Effector memory CD4-positive, alpha-beta T cell (primary cell): ENCODE data around the gene AGAP1.

Experiments
- DNase-seq, 3 donors: peaks; one replicate each; pipeline ENCODE4 v3.0.0-alpha.2; 2020
- H3K27ac ChIP-seq: 2 replicates; pipeline ENCODE4 v1.7.0; 2013; ENCODE audit warnings: mild to moderate bottlenecking, low read length, moderate library complexity; ENCODE audit not compliant: insufficient read depth, poor library complexity, severe bottlenecking
- H3K27me3 ChIP-seq: replicated peaks from 2 replicates; pipeline ENCODE4 v1.7.0; 2013; ENCODE audit warnings: mild to moderate bottlenecking, low read length; ENCODE audit not compliant: insufficient read depth, control insufficient read depth, poor library complexity, severe bottlenecking
- H3K36me3 ChIP-seq: 2 replicates; pipeline ENCODE4 v1.7.0; 2013; ENCODE audit warnings: mild to moderate bottlenecking, low read length, moderate library complexity; ENCODE audit not compliant: control insufficient read depth, insufficient read depth
- H3K4me1 ChIP-seq: 2 replicates; pipeline ENCODE4 v1.7.0; 2013; ENCODE audit warnings: low read length, mild to moderate bottlenecking; ENCODE audit not compliant: control insufficient read depth, insufficient read depth, poor library complexity, severe bottlenecking
- H3K4me3 ChIP-seq: 2 replicates; pipeline ENCODE4 v1.7.0; 2013; ENCODE audit warnings: low read length, low read depth, mild to moderate bottlenecking; ENCODE audit not compliant: insufficient read depth, poor library complexity, severe bottlenecking
- H3K9me3 ChIP-seq: 2 replicates; pipeline ENCODE4 v1.7.0; 2013; ENCODE audit warnings: mild to moderate bottlenecking, low read length, moderate library complexity; ENCODE audit not compliant: control insufficient read depth

AGAP1 gene

GRCh38 chr2:235592836-235593235, 99.0 kb downstream of the AGAP1 start:
- Histone ChIP-seq H3K4me3 (no peak overlapping the region), H3K27me3 (no peaks in the 10 kb centered on the region), H3K4me1 (no peaks in the 10 kb centered on the region), H3K27ac (no peak overlapping the region), H3K9me3 (no peaks in the 10 kb centered on the region), H3K36me3 (no peaks in the 10 kb centered on the region)
- DNase-seq = no peak

- H3K9me3 ChIP-seq = no peaks in the 10 kb centered on the region
- H3K27me3 ChIP-seq = no peaks in the 10 kb centered on the region
- H3K4me3 ChIP-seq = no peak overlapping the region
- H3K27ac ChIP-seq = no peak overlapping the region
- no peak for DNase-seq
- H3K4me1 ChIP-seq = no peaks in the 10 kb centered on the region
- H3K36me3 ChIP-seq = no peaks in the 10 kb centered on the region
These were observed 100.2 kb downstream of the AGAP1 start for GRCh38 chr2:235594041-235594440.

- Histone ChIP-seq H3K27me3 (no peaks in the 10 kb centered on the region), H3K4me1 (no peaks in the 10 kb centered on the region), H3K27ac (no peak overlapping the region), H3K9me3 (no peaks in the 10 kb centered on the region), H3K36me3 (no peaks in the 10 kb centered on the region), H3K4me3 (no peak overlapping the region)
- no peak for DNase-seq
These were observed 101.1 kb downstream of the AGAP1 start for GRCh38 chr2:235594964-235595363.

GRCh38 chr2:235595422-235596010, 101.7 kb downstream of the AGAP1 start:
- Histone ChIP-seq H3K9me3 (no peaks in the 10 kb centered on the region), H3K4me3 (no peak overlapping the region), H3K36me3 (no peaks in the 10 kb centered on the region), H3K27ac (no peak overlapping the region), H3K27me3 (no peaks in the 10 kb centered on the region), H3K4me1 (no peaks in the 10 kb centered on the region)
- peak in 1 of 3 donors; percentile 15 for DNase-seq

GRCh38 chr2:235596272-235596671, 102.4 kb downstream of the AGAP1 start:
- no peaks in the 10 kb centered on the region for H3K9me3 ChIP-seq
- H3K36me3 ChIP-seq = no peaks in the 10 kb centered on the region
- H3K27ac ChIP-seq = no peak overlapping the region
- H3K4me1 ChIP-seq = no peaks in the 10 kb centered on the region
- no peaks in the 10 kb centered on the region for H3K27me3 ChIP-seq
- no peak for DNase-seq
- no peak overlapping the region for H3K4me3 ChIP-seq

- no peaks in the 10 kb centered on the region for H3K4me1 ChIP-seq
- H3K4me3 ChIP-seq = no peak overlapping the region
These were observed 103.3 kb downstream of the AGAP1 start for GRCh38 chr2:235597081-235597615.

GRCh38 chr2:235598026-235598425, 104.2 kb downstream of the AGAP1 start:
- DNase-seq = no peak
- Histone ChIP-seq H3K9me3 (no peaks in the 10 kb centered on the region), H3K4me3 (no peak overlapping the region), H3K27me3 (no peaks in the 10 kb centered on the region), H3K4me1 (no peaks in the 10 kb centered on the region), H3K36me3 (no peaks in the 10 kb centered on the region), H3K27ac (no peak overlapping the region)

More at GRCh38 chr2:235597081-235597615, 103.3 kb downstream of the AGAP1 start:
- H3K27ac ChIP-seq = no peak overlapping the region
- no peaks in the 10 kb centered on the region for H3K27me3 ChIP-seq
- no peaks in the 10 kb centered on the region for H3K36me3 ChIP-seq
- no peak for DNase-seq
- no peaks in the 10 kb centered on the region for H3K9me3 ChIP-seq

- Histone ChIP-seq H3K4me3 (no peak overlapping the region), H3K27ac (no peak overlapping the region), H3K9me3 (no peaks in the 10 kb centered on the region), H3K4me1 (no peaks in the 10 kb centered on the region), H3K27me3 (no peaks in the 10 kb centered on the region), H3K36me3 (no peaks in the 10 kb centered on the region)
- DNase-seq = no peak
These were observed 105.0 kb downstream of the AGAP1 start for GRCh38 chr2:235598532-235599531.

GRCh38 chr2:235599596-235600338, 105.9 kb downstream of the AGAP1 start:
- no peaks in the 10 kb centered on the region for H3K9me3 ChIP-seq
- no peaks in the 10 kb centered on the region for H3K36me3 ChIP-seq
- no peaks in the 10 kb centered on the region for H3K27me3 ChIP-seq
- H3K4me3 ChIP-seq = no peak overlapping the region
- H3K27ac ChIP-seq = no peak overlapping the region
- DNase-seq = no peak
- H3K4me1 ChIP-seq = no peaks in the 10 kb centered on the region
